ENCODE results near the gene SNW1.

DNA sequence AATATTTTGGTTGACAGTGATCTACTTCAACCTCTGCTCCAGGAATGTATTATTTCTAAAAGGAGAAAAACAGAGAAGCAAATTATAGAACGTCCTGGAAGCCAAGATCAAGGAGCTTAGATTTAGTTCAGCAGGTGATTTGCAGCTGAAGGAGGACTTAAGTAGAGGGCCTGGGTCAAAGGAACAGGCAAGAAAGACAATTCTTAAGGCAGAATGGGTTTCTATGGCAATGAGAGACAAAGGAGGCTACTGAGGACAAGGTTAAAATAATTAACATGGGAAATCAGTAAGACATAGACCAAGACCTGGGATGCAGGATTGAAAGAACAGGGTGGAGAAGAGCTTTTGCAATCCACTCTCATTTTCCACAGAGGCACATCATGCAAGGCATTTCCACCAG is 2.4 kb upstream of the SNW1 start:
- TF ChIP-seq EP300 (IDR thresholded peaks at IDR 0.05; ENCODE audit: borderline replicate concordance) = no peak
- no peak for TF ChIP-seq RAD21 (IDR thresholded peaks at IDR 0.05; ENCODE audit: low read depth)
- TF ChIP-seq CREB1 (IDR thresholded peaks at IDR 0.05; ENCODE audit: low read depth) = no peak
- TF ChIP-seq, protein P1, sequence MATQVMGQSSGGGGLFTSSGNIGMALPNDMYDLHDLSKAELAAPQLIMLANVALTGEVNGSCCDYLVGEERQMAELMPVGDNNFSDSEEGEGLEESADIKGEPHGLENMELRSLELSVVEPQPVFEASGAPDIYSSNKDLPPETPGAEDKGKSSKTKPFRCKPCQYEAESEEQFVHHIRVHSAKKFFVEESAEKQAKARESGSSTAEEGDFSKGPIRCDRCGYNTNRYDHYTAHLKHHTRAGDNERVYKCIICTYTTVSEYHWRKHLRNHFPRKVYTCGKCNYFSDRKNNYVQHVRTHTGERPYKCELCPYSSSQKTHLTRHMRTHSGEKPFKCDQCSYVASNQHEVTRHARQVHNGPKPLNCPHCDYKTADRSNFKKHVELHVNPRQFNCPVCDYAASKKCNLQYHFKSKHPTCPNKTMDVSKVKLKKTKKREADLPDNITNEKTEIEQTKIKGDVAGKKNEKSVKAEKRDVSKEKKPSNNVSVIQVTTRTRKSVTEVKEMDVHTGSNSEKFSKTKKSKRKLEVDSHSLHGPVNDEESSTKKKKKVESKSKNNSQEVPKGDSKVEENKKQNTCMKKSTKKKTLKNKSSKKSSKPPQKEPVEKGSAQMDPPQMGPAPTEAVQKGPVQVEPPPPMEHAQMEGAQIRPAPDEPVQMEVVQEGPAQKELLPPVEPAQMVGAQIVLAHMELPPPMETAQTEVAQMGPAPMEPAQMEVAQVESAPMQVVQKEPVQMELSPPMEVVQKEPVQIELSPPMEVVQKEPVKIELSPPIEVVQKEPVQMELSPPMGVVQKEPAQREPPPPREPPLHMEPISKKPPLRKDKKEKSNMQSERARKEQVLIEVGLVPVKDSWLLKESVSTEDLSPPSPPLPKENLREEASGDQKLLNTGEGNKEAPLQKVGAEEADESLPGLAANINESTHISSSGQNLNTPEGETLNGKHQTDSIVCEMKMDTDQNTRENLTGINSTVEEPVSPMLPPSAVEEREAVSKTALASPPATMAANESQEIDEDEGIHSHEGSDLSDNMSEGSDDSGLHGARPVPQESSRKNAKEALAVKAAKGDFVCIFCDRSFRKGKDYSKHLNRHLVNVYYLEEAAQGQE (IDR thresholded peaks at IDR 0.05; ENCODE audit: low read depth) = no peak
- TF ChIP-seq USF1 (IDR thresholded peaks at IDR 0.05) = no peak
- no peak for TF ChIP-seq TCF12 (IDR thresholded peaks at IDR 0.05; ENCODE audit: low read depth)
